H54 (cell line): ENCODE data around the gene UGT2B15.

Experiments
- DNase-seq: peaks from one replicate; pipeline ENCODE4 v3.0.0; 2011; ENCODE audit warnings: low spot score, mixed read lengths; ENCODE audit not compliant: insufficient read length
- FAIRE-seq: peaks from 3 replicates; lab custom pipeline; 2011; peaks lifted over from hg19 to GRCh38; lab: Jason Lieb, UNC
- POLR2A ChIP-seq: IDR thresholded peaks from 2 replicates; pipeline ENCODE4 v1.6.1; 2011; ENCODE audit warnings: low read depth, mild to moderate bottlenecking, low read length

UGT2B15 gene

DNA sequence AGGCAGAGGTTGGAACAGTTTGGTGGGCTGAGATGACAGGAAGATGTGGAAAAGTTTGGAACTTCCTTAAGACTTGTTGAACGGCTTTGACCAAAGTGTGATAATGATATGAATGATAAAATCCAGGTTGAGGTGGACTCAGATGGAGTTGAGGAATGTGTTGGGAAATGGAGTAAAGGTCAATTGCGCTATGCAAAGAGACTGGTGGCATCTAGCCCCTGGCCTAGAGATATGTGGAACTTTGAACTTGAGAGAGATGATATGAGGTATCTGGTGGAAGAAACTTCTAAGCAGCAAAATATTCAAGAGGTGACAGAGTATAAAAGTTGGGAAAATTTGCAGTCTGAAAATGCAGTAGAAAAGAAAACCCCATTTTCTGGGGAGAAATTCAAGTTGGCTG is 73.0 kb downstream of the UGT2B15 start:
- TF ChIP-seq POLR2A, result no peak
- DNase-seq, result no peak
- FAIRE-seq, result no peak
